ENCODE data around the gene RNF213. TPM values are rescaled to one million over a fixed set of nuclear protein-coding genes. Genes with fewer than 3 reads are reported as not detected.

RNF213 gene
- total and polyA plus RNA-seq, 10 of the 15 experiments (the other 5 are each of a cell fraction or from before 2014, with no cell fraction given), result 18.6 to 145 (median 65.8) TPM

- Histone ChIP-seq H3K4me3 (no peak overlapping the region), H2AFZ (ENCODE audit: control insufficient read depth, low read depth, low read length) (no peak overlapping the region), H4K20me1 (ENCODE audit: control insufficient read depth, insufficient read depth) (no peaks in the 10 kb centered on the region), H3K27ac (ENCODE audit: control insufficient read depth, insufficient read depth) (no peak overlapping the region), H3K9ac (ENCODE audit: control insufficient read depth, insufficient read depth, low read length) (no peak overlapping the region), H3K9me3 (replicated peaks; ENCODE audit: control insufficient read depth, insufficient read depth, low read length) (no peaks in the 10 kb centered on the region), H3K4me2 (ENCODE audit: control insufficient read depth, insufficient read depth) (no peak overlapping the region), H3K4me1 (ENCODE audit: control insufficient read depth, insufficient read depth, low read length) (no peaks in the 10 kb centered on the region), H3K36me3 (ENCODE audit: control insufficient read depth in 2 of 2, insufficient read depth in 2 of 2, low read length in 1 of 2) (no peaks in the 10 kb centered on the region), H3K27me3 (replicated peaks in 1 of 2; ENCODE audit: control insufficient read depth in 2 of 2, insufficient read depth in 2 of 2, low read length in 1 of 2) (no peaks in the 10 kb centered on the region; a peak in 1 of 4 replicates), H3K79me2 (ENCODE audit: control insufficient read depth, insufficient read depth, low read length) (no peaks in the 10 kb centered on the region)
- no peak for TF ChIP-seq HCFC1 (IDR thresholded peaks at IDR 0.05; ENCODE audit: low read length)
- no peak for TF ChIP-seq BACH1 (IDR thresholded peaks at IDR 0.05; ENCODE audit: borderline replicate concordance)
- TF ChIP-seq POLR2A (IDR thresholded peaks at IDR 0.05; ENCODE audit: low read depth, low read length), result no peak
- ChIA-PET SMC1A (ENCODE audit: uncharacterized antibody, unreplicated experiment) (no interaction called here), RAD21 (ENCODE audit: unreplicated experiment) (no interaction called here), CTCF (no interaction called here), POLR2A (no interaction called here)
- ATAC-seq (no peak), DNase-seq (ENCODE audit: low read depth, low spot score) (no peak), FAIRE-seq (no peak)
- in situ Hi-C loops (cut with MboI) (no loop called here), intact Hi-C loops (cut with micrococcal nuclease; ENCODE audit: unreplicated experiment) (no loop called here)
- 36% methylated on average over 12 of the region's 12 CpGs for WGBS (ENCODE audit: insufficient coverage, insufficient replicate concordance, low lambda C conversion rate, missing lambda C conversion rate)
- BruUV-seq (replicated peaks), result no TSS peak
Measured at GRCh38 chr17:80433916-80434666, 173.4 kb downstream of the RNF213 start.

GRCh38 chr17:80437532-80437931 is 176.9 kb downstream of the RNF213 start:
- Histone ChIP-seq H3K9ac (ENCODE audit: control insufficient read depth, insufficient read depth, low read length) (no peak overlapping the region), H3K79me2 (ENCODE audit: control insufficient read depth, insufficient read depth, low read length) (no peaks in the 10 kb centered on the region), H3K27me3 (replicated peaks in 1 of 2; ENCODE audit: control insufficient read depth in 2 of 2, insufficient read depth in 2 of 2, low read length in 1 of 2) (no peaks in the 10 kb centered on the region; a peak in 1 of 4 replicates), H3K4me2 (ENCODE audit: control insufficient read depth, insufficient read depth) (no peak overlapping the region), H4K20me1 (ENCODE audit: control insufficient read depth, insufficient read depth) (no peaks in the 10 kb centered on the region), H3K36me3 (ENCODE audit: control insufficient read depth in 2 of 2, insufficient read depth in 2 of 2, low read length in 1 of 2) (no peaks in the 10 kb centered on the region), H3K27ac (ENCODE audit: control insufficient read depth, insufficient read depth) (no peak overlapping the region), H3K4me3 (no peak overlapping the region), H2AFZ (ENCODE audit: control insufficient read depth, low read depth, low read length) (no peak overlapping the region), H3K4me1 (ENCODE audit: control insufficient read depth, insufficient read depth, low read length) (no peaks in the 10 kb centered on the region), H3K9me3 (replicated peaks; ENCODE audit: control insufficient read depth, insufficient read depth, low read length) (no peaks in the 10 kb centered on the region)
- ChIA-PET SMC1A (ENCODE audit: uncharacterized antibody, unreplicated experiment) (no interaction called here), POLR2A (no interaction called here), RAD21 (ENCODE audit: unreplicated experiment) (no interaction called here), CTCF (no interaction called here)
- no TSS peak for BruUV-seq (replicated peaks)
- 31% methylated on average over 10 of the region's 10 CpGs for WGBS (ENCODE audit: insufficient coverage, insufficient replicate concordance, low lambda C conversion rate, missing lambda C conversion rate)
- DNase-seq (ENCODE audit: low read depth, low spot score) (no peak), ATAC-seq (no peak), FAIRE-seq (no peak)
- intact Hi-C loops (cut with micrococcal nuclease; ENCODE audit: unreplicated experiment) (no loop called here), in situ Hi-C loops (cut with MboI) (no loop called here)
- TF ChIP-seq MLLT1 (IDR thresholded peaks at IDR 0.05) (no peak), JUND (IDR thresholded peaks at IDR 0.05; ENCODE audit: low read depth, low read length) (no peak), IKZF1 (conservative IDR thresholded peaks at IDR 0.05) (no peak), E2F8 (IDR thresholded peaks at IDR 0.05; ENCODE audit: low read depth, partially characterized antibody) (no peak), HDGF (IDR thresholded peaks at IDR 0.05) (no peak), ZBED1 (IDR thresholded peaks at IDR 0.05; ENCODE audit: borderline replicate concordance) (no peak), MAX (IDR thresholded peaks at IDR 0.05; ENCODE audit: low read depth, low read length) (no peak), IRF5 (IDR thresholded peaks at IDR 0.05; ENCODE audit: borderline replicate concordance) (no peak)

Data from GM12878 (cell line).